Thymus (tissue), 11 donors: ENCODE measurements around the gene RBPJ. TPM values are rescaled to one million over a fixed set of nuclear protein-coding genes. Genes with fewer than 3 reads are reported as not detected.

Source experiments
- DNase-seq, 9 donors: peaks; one replicate each; pipeline ENCODE4 v3.0.0-alpha.2; 2013; ENCODE audit warnings: low spot score in 9 of 9, low read depth in 6 of 9, missing footprints in 1 of 9
- H3K27ac ChIP-seq, 2 donors: one replicate each; pipeline ENCODE4 v1.5.1; 2013; ENCODE audit warnings: control low read depth in 1 of 2, low read depth in 1 of 2, low read length in 1 of 2, mild to moderate bottlenecking in 1 of 2, moderate library complexity in 1 of 2
- H3K27me3 ChIP-seq, 2 donors: one replicate each; pipeline ENCODE4 v1.5.1; 2013; ENCODE audit warnings: low read length in 1 of 2; ENCODE audit not compliant: control insufficient read depth in 2 of 2, insufficient read depth in 1 of 2
- H3K36me3 ChIP-seq, 2 donors: one replicate each; pipeline ENCODE4 v1.5.1; 2013; ENCODE audit warnings: low read length in 1 of 2, mild to moderate bottlenecking in 1 of 2, moderate library complexity in 1 of 2; ENCODE audit not compliant: control insufficient read depth in 2 of 2, insufficient read depth in 2 of 2
- H3K4me1 ChIP-seq, 2 donors: one replicate each; pipeline ENCODE4 v1.5.1; 2013; ENCODE audit warnings: low read length in 2 of 2; ENCODE audit not compliant: control insufficient read depth in 2 of 2, insufficient read depth in 2 of 2
- H3K4me3 ChIP-seq, 2 donors: one replicate each; pipeline ENCODE4 v1.5.1; 2013; ENCODE audit warnings: low read length in 2 of 2, control low read depth in 1 of 2, mild to moderate bottlenecking in 1 of 2
- H3K9me3 ChIP-seq, 2 donors: one replicate each; pipeline ENCODE4 v1.5.1; 2013; ENCODE audit warnings: low read length in 1 of 2, mild to moderate bottlenecking in 1 of 2; ENCODE audit not compliant: control insufficient read depth in 2 of 2, insufficient read depth in 1 of 2
- WGBS: extraction: QIAGEN DNeasy Blood & Tissue Kit; methylation state at CpG from one replicate; pipeline ENCODE4 v1.1.7; 2013; 5-methylcytosine and 5-hydroxymethylcytosine counted together
- polyA plus RNA-seq: library from polyadenylated mRNA; stranded (reverse); fragments of 200-250 nt; gene quantifications from one replicate; pipeline ENCODE4 v1.2.3, GENCODE V29; 2013
- total RNA-seq: library from RNA; stranded (reverse); fragments of 120-200 nt; gene quantifications from one replicate; pipeline ENCODE4 v1.2.4, GENCODE V29; 2013
- donor health status: healthy.

The RBPJ gene
- total and polyA plus RNA-seq, 2 donors = 42.1 to 46.8 TPM

GRCh38 chr4:26285272-26285671 is 35.5 kb upstream of the RBPJ start:
- Histone ChIP-seq H3K36me3 (no peaks in the 10 kb centered on the region), H3K4me1 (no peaks in the 10 kb centered on the region), H3K4me3 (no peak overlapping the region), H3K27me3 (no peaks in the 10 kb centered on the region), H3K27ac (no peak overlapping the region), H3K9me3 (no peaks in the 10 kb centered on the region)
- 98% methylated on average over 4 of the region's 4 CpGs for WGBS
- no peak for DNase-seq

GRCh38 chr4:26287756-26288155 is 33.1 kb upstream of the RBPJ start:
- no peaks in the 10 kb centered on the region for H3K9me3 ChIP-seq
- no peak overlapping the region for H3K4me3 ChIP-seq
- DNase-seq = no peak
- H3K36me3 ChIP-seq = no peaks in the 10 kb centered on the region
- peak overlapping the region in 1 of 2 donors; percentile 10 for H3K27ac ChIP-seq
- 84% methylated on average over 1 of the region's 1 CpG for whole genome bisulfite sequencing
- H3K4me1 ChIP-seq = no peaks in the 10 kb centered on the region
- no peaks in the 10 kb centered on the region for H3K27me3 ChIP-seq

DNA sequence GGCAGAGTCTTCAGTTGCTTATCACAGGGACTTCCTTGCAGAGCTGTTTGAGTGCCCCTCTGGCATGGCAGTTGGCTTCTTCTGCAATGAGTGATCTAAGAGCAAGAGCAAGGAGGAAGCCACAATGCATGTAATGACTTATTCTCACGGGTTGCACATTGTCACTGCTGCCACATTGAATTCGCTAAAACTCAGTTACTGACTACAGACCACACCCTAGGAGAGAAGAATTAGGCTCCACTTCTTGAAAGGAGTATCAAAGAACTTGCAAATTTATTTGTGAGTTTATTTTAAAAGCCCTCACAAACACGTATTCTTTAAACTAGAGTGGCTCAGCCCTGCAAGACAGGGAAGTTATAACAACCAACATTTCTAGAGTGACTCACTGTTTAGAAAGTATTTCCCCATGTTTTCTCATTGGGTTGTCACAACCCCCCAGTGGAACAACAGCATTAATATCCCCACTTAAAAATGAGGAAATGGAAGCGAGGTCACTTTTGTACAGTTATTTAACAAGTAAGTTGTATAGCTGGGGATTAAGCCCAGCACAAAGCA is 32.4 kb upstream of the RBPJ start:
- Histone ChIP-seq H3K4me1 (no peaks in the 10 kb centered on the region), H3K27ac (peak overlapping the region in 1 of 2 donors; percentile 42), H3K4me3 (no peak overlapping the region), H3K27me3 (no peaks in the 10 kb centered on the region), H3K9me3 (no peaks in the 10 kb centered on the region), H3K36me3 (no peaks in the 10 kb centered on the region)
- peak in 2 of 9 donors; percentile 10 to 34 for DNase-seq
- 80% methylated on average over 4 of the region's 4 CpGs for WGBS

GRCh38 chr4:26289401-26289800 is 31.4 kb upstream of the RBPJ start:
- Histone ChIP-seq H3K36me3 (no peaks in the 10 kb centered on the region), H3K27me3 (no peaks in the 10 kb centered on the region), H3K9me3 (no peaks in the 10 kb centered on the region), H3K27ac (no peak overlapping the region), H3K4me3 (no peak overlapping the region), H3K4me1 (no peaks in the 10 kb centered on the region)
- WGBS = 92% methylated on average over 4 of the region's 4 CpGs
- DNase-seq = no peak

DNA sequence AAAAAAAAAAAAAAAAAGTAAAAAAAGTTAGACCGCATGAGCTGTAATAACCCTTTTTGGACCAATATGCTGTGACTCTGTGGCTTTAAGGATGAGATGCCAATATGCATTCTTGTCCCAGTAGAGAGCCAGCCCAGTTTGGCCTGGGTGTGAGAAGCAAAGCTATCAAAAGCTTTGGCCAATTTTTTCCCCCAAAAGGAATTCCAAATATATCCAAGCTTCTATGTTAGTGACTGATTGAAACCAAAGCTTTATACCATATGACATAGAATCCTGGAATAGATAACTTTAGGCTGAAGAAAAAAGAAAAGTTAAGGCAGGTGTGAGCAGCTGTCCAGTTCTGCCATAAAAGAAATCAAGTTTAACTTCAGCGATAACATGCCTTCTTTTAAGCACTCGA is 30.5 kb upstream of the RBPJ start:
- H3K4me3 ChIP-seq = no peak overlapping the region
- no peaks in the 10 kb centered on the region for H3K9me3 ChIP-seq
- no peaks in the 10 kb centered on the region for H3K27me3 ChIP-seq
- 96% methylated on average over 3 of the region's 3 CpGs for WGBS
- H3K27ac ChIP-seq = no peak overlapping the region
- DNase-seq = no peak
- no peaks in the 10 kb centered on the region for H3K4me1 ChIP-seq
- no peaks in the 10 kb centered on the region for H3K36me3 ChIP-seq

DNA sequence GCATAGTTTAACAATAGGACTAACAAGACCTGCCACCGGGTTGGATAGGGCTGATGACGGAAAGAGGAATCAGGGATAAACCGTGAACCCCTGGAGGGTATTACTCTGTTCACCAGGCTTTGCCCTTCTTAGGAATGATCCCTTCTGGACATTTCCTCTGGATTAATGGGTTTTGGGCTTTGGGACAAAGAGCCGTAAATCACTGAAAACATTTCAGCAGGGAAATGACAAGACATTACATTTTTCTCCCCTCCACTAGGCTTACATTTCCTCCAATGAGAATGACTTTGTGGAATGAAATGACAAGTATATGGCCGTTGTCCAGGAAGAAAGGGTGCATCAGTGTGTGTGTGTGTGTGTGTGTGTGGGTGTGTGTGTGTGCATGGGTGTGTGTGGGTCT is 25.9 kb upstream of the RBPJ start:
- WGBS = 93% methylated on average over 5 of the region's 5 CpGs

GRCh38 chr4:26296021-26296420 is 24.8 kb upstream of the RBPJ start:
- DNase-seq = no peak
- H3K27me3 ChIP-seq = no peaks in the 10 kb centered on the region
- H3K36me3 ChIP-seq = no peaks in the 10 kb centered on the region
- H3K27ac ChIP-seq = no peak overlapping the region
- H3K4me3 ChIP-seq = no peak overlapping the region
- 98% methylated on average over 2 of the region's 2 CpGs for WGBS
- H3K9me3 ChIP-seq = no peaks in the 10 kb centered on the region
- no peaks in the 10 kb centered on the region for H3K4me1 ChIP-seq

More for the DNA sequence above, 25.9 kb upstream of the RBPJ start:
- no peaks in the 10 kb centered on the region for H3K4me1 ChIP-seq
- DNase-seq = no peak
- H3K36me3 ChIP-seq = no peaks in the 10 kb centered on the region
- H3K27ac ChIP-seq = no peak overlapping the region
- no peaks in the 10 kb centered on the region for H3K27me3 ChIP-seq
- no peaks in the 10 kb centered on the region for H3K9me3 ChIP-seq
- no peak overlapping the region for H3K4me3 ChIP-seq

- H3K36me3 ChIP-seq = no peaks in the 10 kb centered on the region
- H3K4me1 ChIP-seq = no peaks in the 10 kb centered on the region
- H3K4me3 ChIP-seq = no peak overlapping the region
- H3K27me3 ChIP-seq = no peaks in the 10 kb centered on the region
- H3K9me3 ChIP-seq = no peaks in the 10 kb centered on the region
- DNase-seq = no peak
- WGBS = 99% methylated on average over 4 of the region's 4 CpGs
- no peak overlapping the region for H3K27ac ChIP-seq
Observed at GRCh38 chr4:26296514-26296913, 24.3 kb upstream of the RBPJ start.

DNA sequence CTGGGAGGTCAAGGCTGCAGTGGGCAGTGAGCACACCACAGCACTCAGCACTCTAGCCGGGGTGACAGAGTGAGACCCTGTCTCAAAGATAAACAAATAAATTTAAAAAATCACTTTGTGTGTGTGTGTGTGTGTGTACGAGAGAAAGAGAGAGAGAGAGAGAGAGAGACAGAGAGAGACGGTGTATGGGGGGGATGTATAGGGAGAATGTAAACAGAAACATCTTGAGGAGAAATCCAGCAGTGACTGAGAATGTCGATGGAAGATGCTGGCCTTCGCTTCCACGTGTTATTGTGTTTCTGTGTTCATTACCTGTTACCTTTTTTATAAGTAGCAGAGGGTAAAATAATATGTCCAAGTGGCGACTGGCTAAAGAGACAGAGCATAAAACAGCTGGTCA is 23.6 kb upstream of the RBPJ start:
- WGBS = 97% methylated on average over 7 of the region's 7 CpGs
- no peaks in the 10 kb centered on the region for H3K4me1 ChIP-seq
- no peaks in the 10 kb centered on the region for H3K27me3 ChIP-seq
- H3K9me3 ChIP-seq = no peaks in the 10 kb centered on the region
- no peak for DNase-seq
- H3K27ac ChIP-seq = no peak overlapping the region
- H3K36me3 ChIP-seq = no peaks in the 10 kb centered on the region
- H3K4me3 ChIP-seq = no peak overlapping the region
